Hepatocyte (in vitro differentiated cells): ENCODE results near the gene ZNF467. TPM values are rescaled to one million over a fixed set of nuclear protein-coding genes. Genes with fewer than 3 reads are reported as not detected.

ENCODE experiments used
- DNase-seq: peaks from one replicate; pipeline ENCODE4 v3.0.0-alpha.2; 2016; ENCODE audit warnings: low spot score
- H2AFZ ChIP-seq: fragments of 200-600 bp; sonication (generic); 2 replicates; pipeline ENCODE4 v1.6.0; 2016; ENCODE audit warnings: antibody characterized with exemption, mild to moderate bottlenecking
- H3K27ac ChIP-seq: fragments of 200-600 bp; sonication (generic); 2 replicates; pipeline ENCODE4 v1.5.1; 2016; ENCODE audit warnings: mild to moderate bottlenecking
- H3K27me3 ChIP-seq: fragments of 200-600 bp; sonication (generic); 2 replicates; pipeline ENCODE4 v1.6.1; 2016
- H3K36me3 ChIP-seq: fragments of 200-600 bp; sonication (generic); replicated peaks from 2 replicates; pipeline ENCODE4 v1.5.1; 2016; ENCODE audit warnings: low read depth; ENCODE audit not compliant: insufficient read depth
- H3K4me1 ChIP-seq: fragments of 200-600 bp; sonication (generic); 2 replicates; pipeline ENCODE4 v1.5.1; 2016; ENCODE audit warnings: mild to moderate bottlenecking, moderate library complexity; ENCODE audit not compliant: insufficient read depth
- H3K4me2 ChIP-seq: fragments of 200-600 bp; sonication (generic); 2 replicates; pipeline ENCODE4 v1.6.0; 2016
- H3K4me3 ChIP-seq: fragments of 200-600 bp; sonication (generic); 2 replicates; pipeline ENCODE4 v1.5.1; 2016; ENCODE audit warnings: mild to moderate bottlenecking
- H3K79me2 ChIP-seq: fragments of 200-600 bp; sonication (generic); 2 replicates; pipeline ENCODE4 v1.6.0; 2017; ENCODE audit warnings: mild to moderate bottlenecking
- H3K9me2 ChIP-seq: fragments of 200-600 bp; sonication (generic); replicated peaks from 2 replicates; pipeline ENCODE4 v1.6.0; 2017; ENCODE audit warnings: mild to moderate bottlenecking; ENCODE audit not compliant: insufficient read depth
- H3K9me3 ChIP-seq: fragments of 200-600 bp; sonication (generic); 2 replicates; pipeline ENCODE4 v1.5.1; 2016; ENCODE audit warnings: low read depth, mild to moderate bottlenecking
- H4K20me1 ChIP-seq: fragments of 200-600 bp; sonication (generic); 2 replicates; pipeline ENCODE4 v1.6.0; 2016; ENCODE audit warnings: mild to moderate bottlenecking; ENCODE audit not compliant: insufficient read depth, poor library complexity, severe bottlenecking
- CTCF ChIP-seq: fragments of 200-600 bp; sonication (generic); IDR thresholded peaks from 2 replicates; pipeline ENCODE4 v1.5.1; 2016; ENCODE audit warnings: antibody characterized with exemption, mild to moderate bottlenecking; ENCODE audit not compliant: poor library complexity
- EZH2 ChIP-seq: fragments of 200-600 bp; sonication (generic); IDR thresholded peaks from 2 replicates; pipeline ENCODE4 v1.6.1; 2016; ENCODE audit warnings: antibody characterized with exemption, mild to moderate bottlenecking, borderline replicate concordance
- EZH2phosphoT487 ChIP-seq: fragments of 200-600 bp; sonication (generic); IDR thresholded peaks from one replicate; pipeline ENCODE4 v1.6.1; 2018; ENCODE audit warnings: antibody characterized with exemption, mild to moderate bottlenecking, low read depth, moderate library complexity; ENCODE audit not compliant: unreplicated experiment, severe bottlenecking
- WGBS: methylation state at CpG from one replicate; pipeline ENCODE4 v1.1.6; 2016; ENCODE audit warnings: low lambda C conversion rate; ENCODE audit errors: missing lambda C conversion rate; 5-methylcytosine and 5-hydroxymethylcytosine counted together
- polyA plus RNA-seq: library from polyadenylated mRNA; unstranded; fragments of >200 nt; fragmentation: Nextera tagmentation; extraction: Ambion mirVana; gene quantifications from 2 replicates; pipeline ENCODE4 v1.2.1, GENCODE V29; 2016
- total RNA-seq: library from RNA; depleted of rRNA; stranded (reverse); fragments of >200 nt; gene quantifications from 2 replicates; pipeline ENCODE4 v1.2.3, GENCODE V29; 2014

Gene ZNF467
- total and polyA plus RNA-seq, 2 experiments from 2014 or later, result 7.8 to 15.6 TPM

GRCh38 chr7:149762089-149762488 is 11.3 kb downstream of the ZNF467 start:
- H3K36me3 ChIP-seq, result no peaks in the 10 kb centered on the region
- peaks cover 3% of the 10 kb centered on the region for H4K20me1 ChIP-seq
- no peak for DNase-seq
- H3K9me2 ChIP-seq, result no peaks in the 10 kb centered on the region
- no peaks in the 10 kb centered on the region for H3K9me3 ChIP-seq
- no peak overlapping the region for H2AFZ ChIP-seq
- H3K27me3 ChIP-seq, result peaks cover 44% of the 10 kb centered on the region
- H3K4me3 ChIP-seq, result no peak overlapping the region
- H3K27ac ChIP-seq, result no peak overlapping the region
- TF ChIP-seq CTCF (no peak), EZH2phosphoT487 (no peak), EZH2 (no peak)
- H3K79me2 ChIP-seq, result no peaks in the 10 kb centered on the region
- no peak overlapping the region for H3K4me2 ChIP-seq
- 84% methylated on average over 4 of the region's 4 CpGs for WGBS
- no peaks in the 10 kb centered on the region for H3K4me1 ChIP-seq

DNA sequence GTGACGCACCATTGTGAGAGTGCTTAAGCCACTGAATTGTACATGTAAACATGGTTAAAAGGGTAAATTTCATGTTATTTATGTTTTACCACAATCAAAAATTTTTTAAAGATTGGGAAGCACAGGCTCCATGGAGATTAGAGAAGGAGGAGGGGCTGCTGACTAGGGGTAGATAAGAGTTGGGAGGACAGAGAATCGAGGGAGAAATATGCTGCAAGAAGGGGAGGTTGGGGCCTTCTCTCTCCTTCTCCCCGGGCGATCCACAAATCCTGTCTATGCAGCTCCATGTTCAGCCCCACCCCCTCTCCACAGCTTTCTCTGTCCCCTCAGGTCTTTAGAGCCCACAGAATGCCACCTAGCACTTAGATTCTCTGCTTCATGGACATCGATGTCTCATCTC is 12.1 kb downstream of the ZNF467 start:
- WGBS, result 60% methylated on average over 5 of the region's 5 CpGs

DNA sequence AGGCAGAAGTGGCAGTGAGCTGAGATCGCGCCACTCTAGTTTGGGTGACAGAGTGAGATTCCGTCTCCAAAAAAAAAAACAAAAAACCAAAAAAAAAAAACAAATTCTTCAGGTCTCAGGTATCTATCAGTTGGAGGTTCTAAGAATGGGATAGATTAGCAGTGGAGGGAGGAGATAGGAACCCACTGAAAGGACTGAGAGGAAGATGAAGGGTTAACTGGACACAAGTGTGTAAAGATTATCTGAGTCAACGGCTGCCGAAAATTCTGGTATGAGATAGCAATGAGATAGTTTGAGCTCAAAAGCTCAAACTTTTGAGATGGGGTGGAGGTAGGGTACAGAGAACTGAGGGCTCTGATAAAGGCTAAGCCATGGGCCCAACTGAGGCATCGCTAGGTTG is 12.8 kb downstream of the ZNF467 start:
- no peaks in the 10 kb centered on the region for H3K4me1 ChIP-seq
- H3K36me3 ChIP-seq, result no peaks in the 10 kb centered on the region
- TF ChIP-seq EZH2 (no peak), EZH2phosphoT487 (no peak), CTCF (no peak)
- H3K9me3 ChIP-seq, result no peaks in the 10 kb centered on the region
- peaks cover 3% of the 10 kb centered on the region for H4K20me1 ChIP-seq
- 80% methylated on average over 6 of the region's 6 CpGs for WGBS
- no peak overlapping the region for H2AFZ ChIP-seq
- no peak overlapping the region for H3K4me3 ChIP-seq
- DNase-seq, result no peak
- H3K4me2 ChIP-seq, result no peak overlapping the region
- H3K79me2 ChIP-seq, result no peaks in the 10 kb centered on the region
- H3K27me3 ChIP-seq, result peaks cover 28% of the 10 kb centered on the region
- H3K27ac ChIP-seq, result no peak overlapping the region
- H3K9me2 ChIP-seq, result no peaks in the 10 kb centered on the region

More for the DNA sequence above, 12.1 kb downstream of the ZNF467 start:
- H4K20me1 ChIP-seq, result peaks cover 3% of the 10 kb centered on the region
- H3K9me2 ChIP-seq, result no peaks in the 10 kb centered on the region
- no peaks in the 10 kb centered on the region for H3K36me3 ChIP-seq
- no peak for TF ChIP-seq CTCF
- no peak for TF ChIP-seq EZH2phosphoT487
- no peak for TF ChIP-seq EZH2
- no peak overlapping the region for H3K4me3 ChIP-seq
- no peak overlapping the region for H2AFZ ChIP-seq
- no peak for DNase-seq
- H3K4me2 ChIP-seq, result no peak overlapping the region
- no peaks in the 10 kb centered on the region for H3K79me2 ChIP-seq
- no peaks in the 10 kb centered on the region for H3K4me1 ChIP-seq
- no peaks in the 10 kb centered on the region for H3K9me3 ChIP-seq
- peaks cover 36% of the 10 kb centered on the region for H3K27me3 ChIP-seq
- no peak overlapping the region for H3K27ac ChIP-seq
